ENCODE results near the gene ZCCHC14. TPM values are rescaled to one million over a fixed set of nuclear protein-coding genes. Genes with fewer than 3 reads are reported as not detected.

ZCCHC14 gene
- total and polyA plus RNA-seq, 5 donors: 11.1 to 29.4 (median 22.8) TPM

DNA sequence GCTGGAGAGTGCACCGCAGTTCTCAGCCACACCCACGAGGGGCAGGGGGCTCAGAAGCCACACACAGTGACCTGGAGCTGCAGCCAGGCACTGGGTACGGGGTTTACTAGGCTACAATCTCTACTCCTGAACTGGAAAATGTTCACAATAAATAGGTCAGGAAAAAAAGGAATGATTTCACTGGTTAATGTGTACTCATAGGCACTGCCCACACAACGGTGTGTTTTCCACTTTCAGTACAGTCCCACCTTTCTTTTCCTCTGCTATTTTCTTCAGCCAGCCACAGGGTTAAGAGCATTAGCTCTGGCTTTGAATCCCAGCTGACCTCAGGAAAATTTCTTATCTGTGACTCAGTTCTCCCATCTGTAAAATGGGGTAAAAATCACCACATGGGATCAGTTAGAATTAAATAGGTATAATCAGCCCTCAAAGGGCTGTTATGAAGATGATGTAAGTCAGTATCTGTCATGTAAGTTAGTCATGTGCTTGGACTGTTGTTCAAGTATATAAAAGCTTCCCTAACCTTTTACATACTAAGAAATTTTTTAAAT, 35.7 kb downstream of the ZCCHC14 start:
- Histone ChIP-seq H3K4me3 (ENCODE audit: low read length) (no peak overlapping the region), H3K27me3 (ENCODE audit: control insufficient read depth, insufficient read depth) (no peaks in the 10 kb centered on the region), H3K4me1 (ENCODE audit: control insufficient read depth, insufficient read depth, low read length) (peaks cover 6% of the 10 kb centered on the region), H3K9me3 (ENCODE audit: control insufficient read depth, low read length) (no peaks in the 10 kb centered on the region), H3K27ac (ENCODE audit: low read length) (no peak overlapping the region)
- peak in 1 of 3 donors; percentile 15 for DNase-seq
- no peak for ATAC-seq
- intact Hi-C loops (cut with DNase I): no loop called here
- WGBS: 65% methylated on average over 4 of the region's 4 CpGs

DNA sequence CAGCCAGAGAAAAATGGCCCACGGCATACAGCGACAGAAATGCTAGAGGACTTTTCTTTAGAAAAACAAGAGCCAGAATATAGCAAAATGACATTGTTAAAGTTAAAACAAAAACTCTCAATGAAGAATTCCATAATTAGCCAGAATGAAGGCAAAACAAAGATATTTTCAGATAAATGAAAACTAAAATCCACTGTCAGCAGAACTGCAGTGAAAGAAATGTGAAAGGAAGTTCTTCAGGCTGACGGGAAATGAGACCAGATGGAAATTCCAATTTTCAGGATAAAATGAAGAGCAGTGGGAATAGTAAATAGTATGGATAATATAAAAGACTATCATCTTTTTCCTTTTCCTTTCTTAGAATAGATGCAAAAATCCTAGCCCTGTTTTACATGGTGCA, 38.4 kb downstream of the ZCCHC14 start:
- Histone ChIP-seq H3K27me3 (ENCODE audit: control insufficient read depth, insufficient read depth) (no peaks in the 10 kb centered on the region), H3K27ac (ENCODE audit: low read length) (no peak overlapping the region), H3K4me3 (ENCODE audit: low read length) (no peak overlapping the region), H3K4me1 (ENCODE audit: control insufficient read depth, insufficient read depth, low read length) (peaks cover 2% of the 10 kb centered on the region), H3K9me3 (ENCODE audit: control insufficient read depth, low read length) (no peaks in the 10 kb centered on the region)
- ATAC-seq (no peak), DNase-seq (no peak)
- 91% methylated on average over 3 of the region's 3 CpGs for WGBS
- intact Hi-C loops (cut with DNase I): no loop called here

DNA sequence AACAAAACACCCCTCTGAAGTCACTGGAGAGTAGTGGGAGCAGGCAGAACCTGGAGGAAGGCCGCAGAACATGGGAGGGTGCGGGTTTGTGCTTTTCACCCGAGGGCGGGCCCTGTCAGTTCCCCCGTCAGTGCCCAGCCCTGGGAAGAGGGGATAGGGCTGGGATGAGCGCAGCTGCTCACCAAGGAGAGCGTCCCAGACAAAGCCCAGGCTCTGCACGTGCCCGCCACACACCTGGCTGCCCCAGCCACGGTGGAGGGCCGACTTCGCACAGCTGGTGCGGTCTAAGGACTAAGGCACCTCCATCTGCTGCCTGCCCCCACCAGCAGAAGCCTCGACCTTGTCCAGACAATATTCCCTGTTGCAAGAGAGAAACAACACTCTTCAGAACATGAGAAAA, 39.5 kb downstream of the ZCCHC14 start:
- Histone ChIP-seq H3K4me3 (ENCODE audit: low read length) (no peak overlapping the region), H3K9me3 (ENCODE audit: control insufficient read depth, low read length) (no peaks in the 10 kb centered on the region), H3K4me1 (ENCODE audit: control insufficient read depth, insufficient read depth, low read length) (peaks cover 2% of the 10 kb centered on the region), H3K27me3 (ENCODE audit: control insufficient read depth, insufficient read depth) (no peaks in the 10 kb centered on the region), H3K27ac (ENCODE audit: low read length) (no peak overlapping the region)
- ATAC-seq (no peak), DNase-seq (peak in 1 of 3 donors; percentile 30)
- 92% methylated on average over 14 of the region's 14 CpGs for WGBS
- intact Hi-C loops (cut with DNase I): no loop called here

DNA sequence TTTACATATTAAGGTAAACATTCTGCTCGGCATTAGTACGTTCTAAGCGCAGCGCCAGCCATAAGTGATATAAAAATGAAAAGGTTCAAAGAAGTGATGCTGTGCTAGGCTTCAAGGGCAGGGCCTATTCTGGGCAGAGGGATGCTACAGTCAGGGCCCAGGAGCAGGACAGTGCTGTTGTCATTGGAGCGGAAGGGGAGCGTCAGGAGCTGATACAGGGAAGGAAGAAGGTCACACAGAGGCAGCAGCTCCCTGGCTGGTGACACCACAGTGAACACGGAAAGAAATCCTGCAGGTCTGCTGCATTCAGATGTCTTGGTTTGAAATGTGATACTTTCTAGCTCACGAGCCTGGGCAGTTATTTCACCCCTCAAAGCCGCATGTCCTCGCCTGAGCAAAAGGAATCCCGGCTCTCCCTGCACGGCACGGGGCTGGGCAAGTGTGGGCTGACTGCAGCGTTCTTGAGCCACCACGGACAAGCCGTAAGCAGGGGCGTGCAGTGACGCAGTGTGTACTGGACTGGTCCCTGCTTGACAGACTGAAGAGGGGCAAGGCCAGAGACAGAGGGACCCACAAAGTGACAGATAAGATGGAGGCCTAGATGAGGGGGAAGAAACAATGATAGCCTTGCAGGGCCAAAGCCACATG, 41.1 kb downstream of the ZCCHC14 start:
- DNase-seq (peak in 1 of 3 donors; percentile 42), ATAC-seq (peak in 1 of 2 donors; percentile 34)
- H3K4me1 ChIP-seq (ENCODE audit: control insufficient read depth, insufficient read depth, low read length): peaks cover 2% of the 10 kb centered on the region
- no peak overlapping the region for H3K4me3 ChIP-seq (ENCODE audit: low read length)
- 68% methylated on average over 18 of the region's 18 CpGs for WGBS
- no peaks in the 10 kb centered on the region for H3K27me3 ChIP-seq (ENCODE audit: control insufficient read depth, insufficient read depth)
- no peaks in the 10 kb centered on the region for H3K9me3 ChIP-seq (ENCODE audit: control insufficient read depth, low read length)
- intact Hi-C loops (cut with DNase I): no loop called here
- no peak overlapping the region for H3K27ac ChIP-seq (ENCODE audit: low read length)

DNA sequence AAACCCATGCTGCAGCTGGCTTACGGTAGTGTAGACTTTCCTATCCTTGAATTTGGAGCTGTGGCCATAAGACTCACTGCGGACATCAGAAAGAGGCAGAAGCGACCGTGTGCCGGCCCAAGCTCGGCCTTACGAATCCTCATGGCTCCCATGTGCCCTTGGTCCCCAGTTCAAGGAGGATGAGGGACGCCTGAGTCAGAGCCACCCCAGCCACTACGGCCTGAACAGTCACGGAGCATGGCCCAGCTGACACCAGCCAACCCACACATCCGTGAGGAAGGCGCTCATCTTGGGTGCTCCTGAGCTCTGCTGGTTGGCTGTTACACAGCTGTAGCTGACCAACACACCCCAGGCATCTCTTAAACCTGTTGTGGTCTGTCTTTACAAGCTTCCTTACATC, 44.0 kb downstream of the ZCCHC14 start:
- intact Hi-C loops (cut with DNase I): no loop called here
- no peak overlapping the region for H3K4me3 ChIP-seq (ENCODE audit: low read length)
- ATAC-seq: peak in 1 of 2 donors; percentile 18

DNA sequence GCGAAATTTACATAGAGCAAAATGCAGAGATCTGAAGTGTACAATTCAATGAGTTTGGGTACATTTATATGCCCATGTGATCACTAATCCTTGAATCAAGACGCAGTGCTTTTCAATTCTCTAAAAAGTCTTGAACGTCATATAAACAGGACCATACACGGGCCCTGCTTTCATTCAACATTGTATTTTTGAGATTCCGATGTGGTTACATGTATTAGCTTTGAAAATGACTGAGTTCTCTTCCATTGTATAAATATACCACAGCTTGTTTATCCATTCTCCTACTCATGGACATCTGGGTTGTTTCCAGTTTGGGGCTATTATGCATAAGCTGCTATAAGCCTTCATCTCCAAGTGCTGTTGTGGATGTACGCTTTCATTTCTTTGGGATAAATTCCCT, 45.5 kb downstream of the ZCCHC14 start:
- DNase-seq (no peak), ATAC-seq (no peak)
- intact Hi-C loops (cut with DNase I): no loop called here
- 92% methylated on average over 6 of the region's 6 CpGs for WGBS
- Histone ChIP-seq H3K9me3 (ENCODE audit: control insufficient read depth, low read length) (no peaks in the 10 kb centered on the region), H3K4me3 (ENCODE audit: low read length) (no peak overlapping the region), H3K27ac (ENCODE audit: low read length) (no peak overlapping the region), H3K27me3 (ENCODE audit: control insufficient read depth, insufficient read depth) (no peaks in the 10 kb centered on the region), H3K4me1 (ENCODE audit: control insufficient read depth, insufficient read depth, low read length) (peaks cover 2% of the 10 kb centered on the region)

More for the DNA sequence above, 44.0 kb downstream of the ZCCHC14 start:
- peaks cover 2% of the 10 kb centered on the region for H3K4me1 ChIP-seq (ENCODE audit: control insufficient read depth, insufficient read depth, low read length)
- no peaks in the 10 kb centered on the region for H3K27me3 ChIP-seq (ENCODE audit: control insufficient read depth, insufficient read depth)
- H3K9me3 ChIP-seq (ENCODE audit: control insufficient read depth, low read length): no peaks in the 10 kb centered on the region
- peak in 1 of 3 donors; percentile 28 for DNase-seq
- no peak overlapping the region for H3K27ac ChIP-seq (ENCODE audit: low read length)
- 97% methylated on average over 12 of the region's 12 CpGs for WGBS

DNA sequence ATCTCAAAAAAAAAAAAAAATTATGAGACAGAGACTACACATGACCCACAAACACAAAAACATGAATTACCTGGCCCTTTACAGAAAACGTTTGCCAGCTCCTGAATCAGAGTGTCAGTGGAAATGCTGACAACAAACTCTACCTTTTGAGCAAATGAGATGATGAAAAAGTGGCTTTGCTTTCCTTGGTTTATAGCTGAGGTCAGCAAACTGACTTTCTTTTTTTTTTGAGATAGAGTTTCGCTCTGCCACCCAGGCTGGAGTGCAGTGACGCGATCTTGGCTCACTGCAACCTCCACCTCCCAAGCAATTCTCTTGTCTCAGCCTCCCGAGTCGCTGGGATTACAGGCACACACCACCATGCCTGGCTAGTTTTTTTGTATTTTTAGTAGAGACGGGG, 46.3 kb downstream of the ZCCHC14 start:
- 96% methylated on average over 7 of the region's 7 CpGs for WGBS
- no peak for ATAC-seq
- H3K27ac ChIP-seq (ENCODE audit: low read length): no peak overlapping the region

DNA sequence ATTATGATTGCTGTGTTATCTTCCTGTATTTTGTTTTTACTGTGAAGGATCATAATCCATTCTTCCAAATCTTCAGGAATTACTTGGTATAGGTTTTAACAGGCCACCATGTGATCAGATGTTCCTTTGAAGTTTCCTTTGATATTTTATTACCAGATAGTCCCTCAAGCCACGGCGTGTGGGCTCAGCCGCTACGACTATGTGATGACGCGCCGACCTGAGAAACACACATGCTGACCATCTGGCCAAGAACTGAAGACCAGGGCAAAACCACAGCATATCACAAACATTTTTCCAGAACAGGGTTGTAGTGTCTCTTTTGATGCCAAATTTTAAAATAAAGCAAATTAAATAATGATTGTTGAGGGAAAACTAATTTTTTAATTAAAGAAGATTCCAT, 47.3 kb downstream of the ZCCHC14 start:
- DNase-seq: peak in 1 of 3 donors; percentile 18
- 80% methylated on average over 7 of the region's 7 CpGs for whole genome bisulfite sequencing
- Histone ChIP-seq H3K9me3 (ENCODE audit: control insufficient read depth, low read length) (no peaks in the 10 kb centered on the region), H3K4me1 (ENCODE audit: control insufficient read depth, insufficient read depth, low read length) (no peaks in the 10 kb centered on the region), H3K27me3 (ENCODE audit: control insufficient read depth, insufficient read depth) (no peaks in the 10 kb centered on the region), H3K27ac (ENCODE audit: low read length) (no peak overlapping the region), H3K4me3 (ENCODE audit: low read length) (no peak overlapping the region)
- intact Hi-C loops (cut with DNase I): no loop called here
- ATAC-seq: no peak

More for the DNA sequence above, 46.3 kb downstream of the ZCCHC14 start:
- Histone ChIP-seq H3K27me3 (ENCODE audit: control insufficient read depth, insufficient read depth) (no peaks in the 10 kb centered on the region), H3K9me3 (ENCODE audit: control insufficient read depth, low read length) (no peaks in the 10 kb centered on the region), H3K4me3 (ENCODE audit: low read length) (no peak overlapping the region), H3K4me1 (ENCODE audit: control insufficient read depth, insufficient read depth, low read length) (peaks cover under 1% of the 10 kb centered on the region)
- no peak for DNase-seq
- intact Hi-C loops (cut with DNase I): no loop called here

DNA sequence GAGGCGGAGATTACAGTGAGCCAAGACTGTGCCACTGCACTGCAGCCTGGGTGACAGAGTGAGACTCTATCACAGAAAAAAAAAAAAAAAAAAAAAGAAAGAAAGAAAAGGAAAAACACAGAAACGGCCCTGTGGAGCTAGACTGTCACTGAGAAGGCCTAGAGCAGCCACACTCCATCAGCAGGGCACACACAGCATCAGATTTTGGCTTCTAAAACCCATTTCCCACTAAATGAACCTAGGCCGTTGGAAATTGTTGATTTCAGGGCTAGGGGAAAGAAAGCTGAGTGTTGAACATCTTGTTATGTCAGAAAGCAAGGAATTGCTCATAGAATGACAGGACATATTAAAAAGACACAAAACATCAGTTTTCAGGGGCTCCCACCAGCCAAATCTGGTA, 48.9 kb downstream of the ZCCHC14 start:
- H3K9me3 ChIP-seq (ENCODE audit: control insufficient read depth, low read length): no peaks in the 10 kb centered on the region
- H3K4me1 ChIP-seq (ENCODE audit: control insufficient read depth, insufficient read depth, low read length): no peaks in the 10 kb centered on the region
- DNase-seq (no peak), ATAC-seq (no peak)
- H3K4me3 ChIP-seq (ENCODE audit: low read length): no peak overlapping the region
- H3K27me3 ChIP-seq (ENCODE audit: control insufficient read depth, insufficient read depth): no peaks in the 10 kb centered on the region
- no peak overlapping the region for H3K27ac ChIP-seq (ENCODE audit: low read length)
- intact Hi-C loops (cut with DNase I): no loop called here
- 91% methylated on average over 3 of the region's 3 CpGs for WGBS

DNA sequence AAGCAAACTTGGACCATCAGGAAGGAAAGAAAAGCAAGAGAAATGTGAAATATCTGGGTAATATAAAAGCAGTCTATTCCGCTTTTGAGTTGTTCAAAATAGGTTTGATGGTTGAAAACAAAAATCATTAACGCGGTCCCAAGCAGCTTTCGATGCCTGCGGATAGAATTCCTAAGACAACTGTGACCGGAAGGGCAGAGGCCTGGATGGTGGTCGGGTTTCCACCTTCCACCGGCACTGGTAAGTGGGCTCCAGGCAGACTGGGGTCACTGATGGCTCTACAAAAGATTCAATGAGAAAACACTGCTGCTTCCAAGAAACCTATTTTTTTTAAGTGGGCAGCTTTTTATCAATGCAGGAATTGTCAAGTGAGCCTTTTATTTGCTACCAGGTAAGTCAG, 49.8 kb downstream of the ZCCHC14 start:
- Histone ChIP-seq H3K9me3 (ENCODE audit: control insufficient read depth, low read length) (no peaks in the 10 kb centered on the region), H3K27me3 (ENCODE audit: control insufficient read depth, insufficient read depth) (no peaks in the 10 kb centered on the region), H3K4me3 (ENCODE audit: low read length) (no peak overlapping the region), H3K27ac (ENCODE audit: low read length) (no peak overlapping the region), H3K4me1 (ENCODE audit: control insufficient read depth, insufficient read depth, low read length) (no peaks in the 10 kb centered on the region)
- no peak for DNase-seq
- no peak for ATAC-seq
- 96% methylated on average over 8 of the region's 8 CpGs for WGBS
- intact Hi-C loops (cut with DNase I): no loop called here

DNA sequence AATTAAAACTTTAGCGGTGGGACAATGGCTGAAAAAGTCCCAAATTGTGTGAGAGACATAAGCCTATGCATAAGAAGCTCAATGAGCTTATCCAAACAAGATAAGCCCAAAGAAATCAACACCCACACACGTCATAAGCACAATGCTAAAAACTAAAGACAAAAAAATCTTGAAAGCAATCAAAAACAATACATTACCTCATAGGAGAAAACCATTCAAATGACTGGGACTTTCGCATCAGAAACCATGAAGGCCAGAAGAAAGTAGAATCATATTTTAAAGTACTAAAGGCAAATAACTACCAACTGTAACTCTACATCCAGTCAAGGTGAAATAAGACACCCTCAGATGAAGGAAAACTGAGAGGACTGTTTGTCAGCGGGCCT, 50.2 kb downstream of the ZCCHC14 start:
- H3K4me3 ChIP-seq (ENCODE audit: low read length): no peak overlapping the region
- no peak overlapping the region for H3K27ac ChIP-seq (ENCODE audit: low read length)
- H3K9me3 ChIP-seq (ENCODE audit: control insufficient read depth, low read length): no peaks in the 10 kb centered on the region
- WGBS: 75% methylated on average over 4 of the region's 4 CpGs
- no peaks in the 10 kb centered on the region for H3K4me1 ChIP-seq (ENCODE audit: control insufficient read depth, insufficient read depth, low read length)
- no peaks in the 10 kb centered on the region for H3K27me3 ChIP-seq (ENCODE audit: control insufficient read depth, insufficient read depth)
- DNase-seq (no peak), ATAC-seq (peak in 1 of 2 donors; percentile 48)
- intact Hi-C loops (cut with DNase I): no loop called here

Measured in right cardiac atrium (tissue), 5 donors.